GDM1 (cell line): ENCODE data around the gene GFRAL.
"Not testable (repeated sequence)": the region's sequence is repeated elsewhere in the genome, so short reads cannot be mapped to it uniquely, and the experiment has no call there.

Experiments used
- DNase-seq: peaks from one replicate; lab custom pipeline; 2025; lab: John Stamatoyannopoulos, UW

GFRAL gene

GRCh38 chr6:55327169-55327568, at the start of gene GFRAL:
Gene GFRAL (plus strand): TSS chr6:55327469. CDS start chr6:55327555, 86 bp downstream.
- DNase-seq, result no peak

DNA sequence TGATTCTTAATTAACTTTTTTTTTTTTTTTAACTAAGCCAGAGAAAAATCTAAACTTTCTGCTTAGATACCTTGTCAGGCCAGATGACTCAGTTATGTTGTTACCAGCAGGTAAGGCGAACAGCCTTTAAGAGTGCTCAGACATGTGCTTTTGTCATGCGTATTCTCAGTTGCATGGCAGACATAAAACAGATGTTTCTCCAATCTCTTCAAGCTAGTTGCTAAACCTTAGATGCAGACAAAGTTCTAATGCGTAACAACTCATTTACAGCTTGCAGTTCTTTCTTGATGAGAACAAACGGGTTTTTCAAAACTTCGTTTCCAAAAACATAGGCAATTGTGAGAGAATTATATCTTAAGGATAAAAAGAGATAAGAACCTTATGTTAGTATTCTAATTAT, 49.6 kb upstream of the GFRAL start:
- DNase-seq, result no peak

DNA sequence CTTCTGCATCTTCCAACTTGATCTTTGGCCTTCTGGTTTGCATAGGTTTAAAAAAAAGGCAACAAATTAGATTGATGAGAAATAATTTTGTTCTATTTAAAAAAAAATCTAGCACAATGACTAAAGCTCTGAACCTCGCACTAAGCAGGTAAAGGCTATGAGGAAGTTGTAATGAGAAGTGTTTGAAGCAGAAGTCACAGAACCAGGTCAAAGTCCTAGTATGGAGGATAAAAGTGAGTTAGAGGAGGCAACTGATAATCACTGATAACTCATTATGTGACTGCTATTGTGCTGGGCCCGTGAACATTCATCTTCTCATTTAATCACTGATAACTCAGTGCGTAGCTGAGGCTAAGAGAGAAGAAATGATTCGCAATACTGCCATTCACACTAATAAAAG, 46.1 kb upstream of the GFRAL start:
- no peak for DNase-seq

- no peak for DNase-seq
These were observed 45.2 kb upstream of the GFRAL start for GRCh38 chr6:55282115-55282514.

DNA sequence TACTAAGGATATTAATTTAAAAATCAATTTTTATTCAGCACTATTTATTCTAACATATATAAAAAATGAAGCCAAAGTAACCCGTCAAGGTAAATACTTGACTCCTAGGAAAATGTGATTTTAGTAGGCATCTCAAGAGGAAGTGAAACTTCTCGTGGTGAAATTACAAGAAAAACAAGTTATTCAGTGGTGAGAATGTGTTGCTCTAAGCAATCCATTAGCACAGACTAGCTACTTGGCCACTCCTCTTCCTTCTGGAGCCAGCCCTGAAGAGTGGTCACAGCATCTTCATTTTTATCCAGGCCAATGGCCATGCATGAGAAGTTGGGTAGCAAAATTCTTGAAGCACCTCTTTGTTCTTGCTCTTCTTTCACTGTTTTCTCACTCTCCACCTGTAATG, 40.4 kb upstream of the GFRAL start:
- no peak for DNase-seq

GRCh38 chr6:55290736-55291135, 36.5 kb upstream of the GFRAL start:
- no peak for DNase-seq

GRCh38 chr6:55293116-55293515, 34.2 kb upstream of the GFRAL start:
- DNase-seq, result no peak

DNA sequence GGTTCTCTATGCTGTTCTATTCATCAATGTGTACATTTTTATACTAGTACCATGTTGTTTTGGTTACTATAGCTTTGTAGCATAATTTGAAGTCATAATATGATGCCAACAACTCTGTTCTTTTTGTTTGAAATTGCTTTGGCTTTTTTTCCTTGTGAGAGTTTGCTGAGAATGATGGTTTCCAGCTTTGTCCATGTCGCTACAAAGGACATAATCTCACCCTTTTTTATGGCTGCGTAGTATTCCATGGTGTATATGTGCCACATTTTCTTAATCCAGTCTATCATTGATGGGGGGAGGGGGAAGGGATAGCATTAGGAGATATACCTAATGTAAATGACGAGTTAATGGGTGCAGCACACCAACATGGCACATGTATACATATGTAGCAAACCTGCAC, 30.1 kb upstream of the GFRAL start:
- DNase-seq, result not testable (repeated sequence)

- DNase-seq, result no peak
These were observed 27.8 kb upstream of the GFRAL start for GRCh38 chr6:55299286-55299985.

DNA sequence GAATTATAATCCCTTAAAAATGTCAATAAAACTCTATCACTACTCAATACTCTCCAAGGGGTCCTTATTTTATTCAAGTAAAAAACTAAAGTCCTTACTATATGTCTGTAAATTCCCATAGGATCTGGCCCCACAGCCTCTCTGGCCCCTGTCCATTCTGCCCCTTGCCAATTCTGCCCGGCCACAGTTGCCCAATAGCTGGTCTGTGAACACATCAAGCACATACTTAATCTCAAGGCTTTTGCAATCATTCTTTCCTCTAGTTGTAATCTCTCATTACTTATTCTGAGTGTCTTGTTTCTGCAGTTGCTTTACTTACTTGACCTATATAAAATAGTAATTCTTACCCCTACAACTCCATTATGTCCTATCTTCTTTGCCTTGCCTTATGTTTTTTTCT, 22.5 kb upstream of the GFRAL start:
- DNase-seq, result no peak

- DNase-seq, result no peak
These were observed 7.1 kb upstream of the GFRAL start for GRCh38 chr6:55319961-55320695.

GRCh38 chr6:55320696-55321086, 6.6 kb upstream of the GFRAL start:
- DNase-seq, result no peak

- DNase-seq, result no peak
These were observed 49.9 kb downstream of the GFRAL start for GRCh38 chr6:55377150-55377549.

- no peak for DNase-seq
These were observed 52.2 kb downstream of the GFRAL start for GRCh38 chr6:55379471-55379870.

DNA sequence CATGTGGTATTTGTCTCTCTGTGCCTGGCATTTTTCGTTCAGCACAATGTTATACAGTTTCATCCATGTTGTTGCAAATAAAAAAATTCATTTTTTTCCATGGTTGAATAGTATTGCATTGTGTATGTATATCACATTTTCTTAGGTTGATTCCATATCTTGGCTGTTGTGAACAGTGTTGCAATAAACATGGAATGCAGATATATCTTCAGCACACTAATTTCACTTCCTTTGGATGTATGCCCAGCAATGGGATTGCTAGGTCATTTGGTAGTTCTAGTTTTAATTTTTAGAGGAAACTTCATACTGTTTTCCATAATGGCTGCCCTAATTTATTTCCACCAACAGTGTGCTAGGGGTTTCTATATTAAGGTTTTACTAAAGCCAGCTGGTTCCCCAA, 52.6 kb downstream of the GFRAL start:
- DNase-seq, result no peak

- DNase-seq, result no peak
These were observed 60.9 kb downstream of the GFRAL start for GRCh38 chr6:55388211-55388610.

DNA sequence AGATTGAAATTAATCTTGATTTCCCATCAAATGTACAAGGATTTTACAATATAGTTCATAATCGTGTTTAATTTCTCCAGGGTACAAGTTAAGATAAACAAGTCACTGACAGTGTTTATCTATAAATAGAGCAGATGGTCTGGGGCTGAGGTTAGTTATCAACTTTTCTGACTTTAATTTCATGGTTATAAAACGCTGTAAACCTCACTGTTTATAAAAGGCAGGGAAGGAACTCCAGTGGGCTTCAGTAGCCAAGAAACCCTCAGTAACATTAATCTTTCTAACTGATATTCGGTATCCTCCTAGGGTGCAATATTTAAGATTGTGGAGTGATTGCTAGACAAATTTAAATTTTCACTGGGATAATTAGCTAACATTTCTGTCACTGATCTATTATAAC, 68.6 kb downstream of the GFRAL start:
- no peak for DNase-seq

GRCh38 chr6:55397986-55398385, 70.7 kb downstream of the GFRAL start:
- no peak for DNase-seq

DNA sequence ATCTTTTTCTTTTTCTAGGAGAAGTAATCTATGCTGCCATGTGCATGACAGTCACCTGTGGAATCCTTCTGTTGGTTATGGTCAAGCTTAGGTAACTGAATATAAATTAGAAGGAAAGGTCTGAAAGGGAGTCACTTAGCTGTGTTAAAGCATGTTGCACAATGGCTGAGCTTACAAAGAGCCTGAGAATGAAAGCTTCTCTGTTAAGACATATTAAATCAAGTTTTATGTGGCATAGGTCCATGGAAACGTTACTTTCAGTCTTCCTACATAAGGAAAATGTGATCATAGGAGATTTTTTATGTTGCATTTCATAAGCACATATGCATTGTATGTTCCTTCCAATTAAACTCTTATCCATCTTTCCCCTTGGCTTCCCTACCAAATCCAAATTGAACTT, 72.1 kb downstream of the GFRAL start:
- DNase-seq, result no peak

DNA sequence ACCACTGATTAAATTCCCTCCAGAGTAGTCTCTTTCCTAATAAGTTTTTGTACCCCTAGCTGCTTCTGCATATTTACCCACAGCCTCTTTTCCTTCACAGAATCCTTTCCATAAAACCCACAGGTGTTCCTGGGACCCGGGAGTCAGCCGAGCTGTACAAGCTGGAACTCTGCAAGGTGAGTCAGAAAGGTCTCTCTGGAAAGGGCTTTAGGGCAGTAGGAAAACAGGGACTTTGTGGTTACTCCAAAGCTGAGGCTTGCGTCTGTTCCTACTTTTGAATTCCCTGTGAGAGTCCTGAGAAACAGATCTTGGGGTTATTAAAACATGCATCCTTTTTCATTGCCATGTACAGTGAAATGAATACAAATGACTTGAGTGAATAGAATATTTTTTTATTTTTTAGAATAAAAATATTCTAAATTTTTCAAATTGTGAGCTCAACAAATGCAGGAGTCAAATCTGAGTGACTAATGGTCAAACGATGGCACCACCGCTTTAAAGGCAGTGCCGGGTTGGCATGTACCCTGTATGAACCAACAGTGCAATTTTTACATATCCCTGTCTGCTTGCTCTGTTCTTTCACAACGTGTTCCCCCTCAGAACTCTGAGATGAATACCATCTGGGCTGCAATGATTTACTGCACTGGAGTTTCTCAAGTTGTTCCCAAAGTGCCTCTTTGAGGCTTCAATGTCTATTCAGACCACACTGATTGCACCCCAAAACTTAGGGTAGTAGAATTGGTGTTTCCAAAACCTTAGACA, 78.4 kb downstream of the GFRAL start:
- no peak for DNase-seq

DNA sequence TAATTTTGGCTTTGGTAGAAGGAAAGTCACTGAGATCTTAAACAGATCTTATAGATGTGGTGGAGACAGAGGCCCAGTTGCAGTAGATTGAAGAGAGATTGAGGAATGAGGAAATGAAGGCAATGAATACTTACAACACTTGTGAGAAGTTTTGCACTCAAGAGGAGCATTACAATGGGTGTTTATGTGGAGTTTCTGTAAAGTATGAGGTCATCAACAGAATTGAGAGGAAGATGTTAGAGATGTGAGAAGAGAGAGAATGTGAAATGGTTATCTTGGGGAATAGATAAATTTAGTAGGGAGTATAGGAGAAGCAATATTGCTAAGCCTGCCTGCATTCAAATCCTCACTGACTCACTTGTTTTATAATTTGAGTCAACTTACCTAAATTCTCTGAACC, 83.4 kb downstream of the GFRAL start:
- no peak for DNase-seq

- no peak for DNase-seq
These were observed 96.7 kb downstream of the GFRAL start for GRCh38 chr6:55423933-55424332.
